Effector memory CD4-positive, alpha-beta T cell (primary cell): ENCODE results near the gene KIR2DL3.
"Not testable (repeated sequence)": the region's sequence is repeated elsewhere in the genome, so short reads cannot be mapped to it uniquely, and the experiment has no call there.

Experiments
- DNase-seq, 3 donors: peaks; one replicate each; pipeline ENCODE4 v3.0.0-alpha.2; 2020
- H3K27ac ChIP-seq: 2 replicates; pipeline ENCODE4 v1.7.0; 2013; ENCODE audit warnings: mild to moderate bottlenecking, low read length, moderate library complexity; ENCODE audit not compliant: insufficient read depth, poor library complexity, severe bottlenecking
- H3K27me3 ChIP-seq: replicated peaks from 2 replicates; pipeline ENCODE4 v1.7.0; 2013; ENCODE audit warnings: mild to moderate bottlenecking, low read length; ENCODE audit not compliant: insufficient read depth, control insufficient read depth, poor library complexity, severe bottlenecking
- H3K36me3 ChIP-seq: 2 replicates; pipeline ENCODE4 v1.7.0; 2013; ENCODE audit warnings: mild to moderate bottlenecking, low read length, moderate library complexity; ENCODE audit not compliant: control insufficient read depth, insufficient read depth
- H3K4me1 ChIP-seq: 2 replicates; pipeline ENCODE4 v1.7.0; 2013; ENCODE audit warnings: low read length, mild to moderate bottlenecking; ENCODE audit not compliant: control insufficient read depth, insufficient read depth, poor library complexity, severe bottlenecking
- H3K4me3 ChIP-seq: 2 replicates; pipeline ENCODE4 v1.7.0; 2013; ENCODE audit warnings: low read length, low read depth, mild to moderate bottlenecking; ENCODE audit not compliant: insufficient read depth, poor library complexity, severe bottlenecking
- H3K9me3 ChIP-seq: 2 replicates; pipeline ENCODE4 v1.7.0; 2013; ENCODE audit warnings: mild to moderate bottlenecking, low read length, moderate library complexity; ENCODE audit not compliant: control insufficient read depth

Gene KIR2DL3

DNA sequence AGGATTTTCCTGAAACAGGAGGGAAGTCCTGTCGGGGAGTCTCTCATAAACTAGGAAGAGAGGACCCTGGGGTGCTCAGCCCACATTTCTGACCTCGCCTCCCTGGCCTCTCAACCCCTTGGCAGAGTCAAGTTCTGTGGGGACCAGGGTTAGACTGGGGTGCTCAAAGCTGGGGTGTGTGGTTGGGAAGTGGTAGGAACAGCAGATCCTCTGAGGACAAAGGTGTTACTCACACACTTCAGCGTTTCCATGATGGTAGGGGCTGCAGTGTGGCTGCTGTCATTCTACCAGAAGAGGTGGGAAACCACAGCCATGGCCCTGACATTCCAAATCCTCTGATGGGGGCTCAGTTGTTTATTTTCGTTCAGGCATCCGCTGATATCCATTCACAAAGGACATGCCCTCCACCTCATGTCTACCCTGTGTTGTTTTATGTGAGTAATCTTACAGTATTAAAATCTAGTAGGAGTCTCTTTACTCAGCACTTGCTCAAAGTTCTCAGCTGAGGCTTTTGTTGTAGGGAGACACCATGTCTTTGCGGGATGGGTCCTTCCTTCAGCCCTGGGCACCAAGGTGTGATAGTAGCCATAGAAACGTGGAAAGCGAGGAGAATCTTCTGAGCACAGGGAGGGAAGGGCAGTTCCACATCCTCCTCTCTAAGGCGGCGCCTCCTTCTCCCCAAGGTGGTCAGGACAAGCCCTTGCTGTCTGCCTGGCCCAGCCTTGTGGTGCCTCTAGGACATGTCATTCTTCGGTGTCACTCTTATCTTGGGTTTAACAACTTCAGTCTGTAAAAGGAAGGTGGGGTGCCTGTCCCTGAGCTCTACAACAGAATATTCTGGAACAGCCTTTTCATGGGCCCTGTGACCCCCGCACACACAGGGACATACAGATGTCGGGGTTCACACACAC is 1.5 kb downstream of the KIR2DL3 start:
- Histone ChIP-seq H3K36me3 (no peaks in the 10 kb centered on the region), H3K27me3 (no peaks in the 10 kb centered on the region), H3K4me1 (no peaks in the 10 kb centered on the region), H3K4me3 (no peak overlapping the region), H3K9me3 (no peaks in the 10 kb centered on the region), H3K27ac (no peak overlapping the region)
- DNase-seq, result no peak

DNA sequence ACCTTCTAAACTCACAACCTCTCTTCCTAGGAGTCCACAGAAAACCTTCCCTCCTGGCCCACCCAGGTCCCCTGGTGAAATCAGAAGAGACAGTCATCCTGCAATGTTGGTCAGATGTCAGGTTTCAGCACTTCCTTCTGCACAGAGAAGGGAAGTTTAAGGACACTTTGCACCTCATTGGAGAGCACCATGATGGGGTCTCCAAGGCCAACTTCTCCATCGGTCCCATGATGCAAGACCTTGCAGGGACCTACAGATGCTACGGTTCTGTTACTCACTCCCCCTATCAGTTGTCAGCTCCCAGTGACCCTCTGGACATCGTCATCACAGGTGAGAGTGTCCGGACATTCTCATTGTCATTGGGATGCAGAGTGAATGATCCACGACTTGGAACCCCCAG is 3.6 kb downstream of the KIR2DL3 start:
- not testable (repeated sequence) for H3K9me3 ChIP-seq, H3K36me3 ChIP-seq, H3K27me3 ChIP-seq, H3K4me1 ChIP-seq, H3K4me3 ChIP-seq, DNase-seq, H3K27ac ChIP-seq

DNA sequence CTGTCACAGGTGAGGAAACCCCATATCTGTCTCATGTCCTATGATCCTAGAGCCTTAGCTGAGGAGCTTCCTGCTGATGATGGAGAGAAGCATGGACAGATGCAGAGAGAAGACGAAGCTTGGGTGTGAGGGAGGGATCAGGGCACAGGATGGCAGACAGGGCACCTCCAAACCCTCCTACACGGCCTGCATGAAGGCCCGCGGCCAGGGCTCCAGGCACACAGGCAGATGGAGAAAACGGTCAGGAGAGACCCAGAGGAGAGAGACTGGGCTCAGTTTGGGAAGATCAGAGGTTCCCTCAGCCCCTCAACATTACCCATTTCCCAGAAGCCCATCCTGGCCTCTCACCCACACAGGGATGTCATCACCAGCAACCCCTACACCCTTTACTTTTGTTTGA is 5.8 kb downstream of the KIR2DL3 start:
- not testable (repeated sequence) for H3K36me3 ChIP-seq, H3K4me1 ChIP-seq, DNase-seq, H3K27ac ChIP-seq, H3K9me3 ChIP-seq, H3K27me3 ChIP-seq, H3K4me3 ChIP-seq

DNA sequence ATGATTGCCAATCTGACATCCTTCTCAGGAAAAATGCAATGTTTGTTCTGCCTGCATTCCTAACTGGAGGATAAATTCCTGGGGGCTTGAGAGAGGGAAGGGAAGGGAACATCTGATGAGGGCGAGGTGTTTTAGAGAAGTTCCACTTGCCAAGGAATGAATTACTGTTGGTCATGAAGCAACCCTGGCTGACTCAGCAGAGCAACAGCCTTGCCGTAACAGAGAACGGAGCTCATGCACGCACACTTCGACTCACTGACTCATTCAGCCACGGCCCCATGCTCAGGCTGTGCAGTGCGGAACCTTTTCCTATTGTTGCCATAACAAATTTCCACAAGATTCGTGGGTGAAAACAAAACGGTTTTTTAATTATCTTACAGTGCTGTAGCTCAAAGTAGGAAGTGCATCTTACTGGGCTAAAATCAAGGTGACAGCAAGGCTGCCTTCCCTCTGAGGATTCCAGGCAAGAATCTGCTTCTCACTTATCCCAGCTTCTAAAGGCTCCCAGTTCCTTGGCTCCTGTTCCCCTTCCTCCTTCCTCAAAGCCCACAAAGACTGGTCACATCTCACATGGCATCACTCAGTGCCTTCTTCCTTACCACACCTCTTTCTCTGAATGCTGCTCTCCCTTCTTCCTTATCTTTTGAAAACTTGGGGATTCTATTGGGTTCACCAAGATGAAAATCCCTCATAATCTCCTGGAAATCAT is 9.5 kb downstream of the KIR2DL3 start:
- H3K27ac ChIP-seq, H3K4me1 ChIP-seq, H3K4me3 ChIP-seq, H3K36me3 ChIP-seq, H3K27me3 ChIP-seq, H3K9me3 ChIP-seq, DNase-seq: not testable (repeated sequence)

DNA sequence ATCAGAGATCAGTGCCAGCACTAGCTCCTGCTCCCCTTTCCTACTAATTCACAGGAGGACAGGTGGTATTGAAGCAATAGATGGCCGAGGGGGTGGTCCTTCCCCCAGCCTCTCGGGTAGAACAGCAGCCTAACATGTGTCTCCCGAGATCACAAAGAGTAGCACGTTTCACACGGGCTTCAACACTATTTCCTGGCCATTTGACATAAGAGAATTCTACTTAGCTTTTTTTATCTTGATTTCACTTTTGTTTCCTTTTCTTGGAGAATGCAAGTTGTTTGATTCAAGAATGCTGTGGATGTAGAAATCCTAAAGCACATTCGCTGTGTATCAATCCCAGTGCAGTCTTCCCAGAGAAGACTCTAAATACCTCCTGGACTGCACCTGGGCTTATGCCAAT is 12.0 kb downstream of the KIR2DL3 start:
- not testable (repeated sequence) for DNase-seq, H3K4me3 ChIP-seq, H3K4me1 ChIP-seq, H3K36me3 ChIP-seq, H3K9me3 ChIP-seq, H3K27ac ChIP-seq, H3K27me3 ChIP-seq

DNA sequence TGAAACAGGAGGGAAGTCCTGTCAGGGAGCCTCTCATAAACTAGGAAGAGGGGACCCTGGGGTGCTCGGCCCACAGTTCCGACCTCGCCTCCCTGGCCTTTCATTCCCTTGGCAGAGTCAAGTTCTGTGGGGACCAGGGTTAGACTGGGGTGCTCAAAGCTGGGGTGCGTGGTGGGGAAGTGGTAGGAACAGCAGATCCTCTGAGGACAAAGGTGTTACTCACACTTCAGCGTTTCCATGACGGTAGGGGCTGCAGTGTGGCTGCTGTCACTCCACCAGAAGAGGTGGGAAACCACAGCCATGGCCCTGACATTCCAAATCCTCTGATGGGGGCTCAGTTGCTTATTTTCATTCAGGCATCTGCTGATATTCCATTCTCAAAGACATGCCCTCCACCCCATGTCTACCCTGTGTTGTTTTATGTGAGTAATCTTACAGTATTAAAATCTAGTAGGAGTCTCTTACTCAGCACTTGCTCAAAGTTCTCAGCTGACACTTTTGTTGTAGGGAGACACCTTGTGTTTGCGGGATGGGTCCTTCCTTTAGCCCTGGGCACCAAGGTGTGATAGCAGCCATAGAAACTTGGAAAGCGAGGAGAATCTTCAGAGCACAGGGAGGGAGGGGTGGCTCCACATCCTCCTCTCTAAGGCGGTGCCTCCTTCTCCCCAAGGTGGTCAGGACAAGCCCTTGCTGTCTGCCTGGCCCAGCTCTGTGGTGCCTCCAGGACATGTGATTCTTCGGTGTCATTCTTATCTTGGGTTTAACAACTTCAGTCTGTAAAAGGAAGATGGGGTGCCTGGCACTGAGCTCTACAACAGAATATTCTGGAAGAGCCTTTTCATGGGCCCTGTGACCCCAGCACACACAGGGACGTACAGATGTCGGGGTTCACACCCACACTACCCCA is 18.1 kb downstream of the KIR2DL3 start:
- not testable (repeated sequence) for H3K4me3 ChIP-seq, H3K9me3 ChIP-seq, H3K27ac ChIP-seq, H3K36me3 ChIP-seq, H3K4me1 ChIP-seq, DNase-seq, H3K27me3 ChIP-seq

DNA sequence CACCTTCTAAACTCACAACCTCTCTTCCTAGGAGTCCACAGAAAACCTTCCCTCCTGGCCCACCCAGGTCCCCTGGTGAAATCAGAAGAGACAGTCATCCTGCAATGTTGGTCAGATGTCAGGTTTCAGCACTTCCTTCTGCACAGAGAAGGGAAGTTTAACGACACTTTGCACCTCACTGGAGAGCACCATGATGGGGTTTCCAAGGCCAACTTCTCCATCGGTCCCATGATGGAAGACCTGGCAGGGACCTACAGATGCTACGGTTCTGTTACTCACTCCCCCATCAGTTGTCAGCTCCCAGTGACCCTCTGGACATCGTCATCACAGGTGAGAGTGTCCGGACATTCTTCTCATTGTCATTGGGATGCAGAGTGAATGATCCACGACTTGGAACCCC is 20.3 kb downstream of the KIR2DL3 start:
- H3K4me3 ChIP-seq, H3K27me3 ChIP-seq, H3K9me3 ChIP-seq, H3K27ac ChIP-seq, H3K36me3 ChIP-seq, H3K4me1 ChIP-seq, DNase-seq: not testable (repeated sequence)

DNA sequence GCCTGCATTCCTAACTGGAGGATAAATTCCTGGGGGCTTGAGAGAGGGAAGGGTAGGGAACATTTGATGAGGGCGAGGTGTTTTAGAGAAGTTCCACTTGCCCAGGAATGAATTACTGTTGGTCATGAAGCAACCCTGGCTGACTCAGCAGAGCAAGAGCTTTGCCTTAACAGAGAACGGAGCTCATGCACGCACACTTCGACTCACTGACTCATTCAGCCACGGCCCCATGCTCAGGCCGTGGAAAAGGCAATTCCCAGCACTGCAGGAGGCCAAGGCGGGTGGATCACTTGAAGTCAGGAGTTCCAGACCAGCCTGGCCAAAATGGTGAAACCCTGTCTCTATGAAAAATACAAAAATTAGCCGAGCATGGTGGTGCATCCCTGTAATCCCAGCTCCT is 25.9 kb downstream of the KIR2DL3 start:
- H3K27ac ChIP-seq, H3K36me3 ChIP-seq, DNase-seq, H3K27me3 ChIP-seq, H3K4me1 ChIP-seq, H3K4me3 ChIP-seq, H3K9me3 ChIP-seq: not testable (repeated sequence)

DNA sequence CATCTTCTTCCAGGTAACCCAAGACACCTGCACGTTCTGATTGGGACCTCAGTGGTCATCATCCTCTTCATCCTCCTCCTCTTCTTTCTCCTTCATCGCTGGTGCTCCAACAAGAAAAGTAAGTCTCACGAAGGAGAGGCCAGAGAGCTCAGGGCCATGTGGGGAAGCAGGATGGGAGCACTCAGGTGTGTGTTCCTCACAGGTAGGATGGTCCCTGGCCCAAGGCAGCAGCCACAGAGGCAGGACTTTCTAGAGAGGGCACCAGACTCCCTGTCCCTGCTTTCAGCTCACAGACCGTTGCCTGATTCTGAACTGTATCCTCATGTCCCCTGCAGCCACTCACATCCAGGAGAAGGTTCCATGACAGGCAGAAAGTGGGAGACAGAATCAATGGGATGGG is 28.2 kb downstream of the KIR2DL3 start:
- not testable (repeated sequence) for H3K36me3 ChIP-seq, DNase-seq, H3K9me3 ChIP-seq, H3K4me1 ChIP-seq, H3K4me3 ChIP-seq, H3K27ac ChIP-seq, H3K27me3 ChIP-seq
